Hepatocyte (in vitro differentiated cells): ENCODE data around the gene EDEM2. TPM values are rescaled to one million over a fixed set of nuclear protein-coding genes. Genes with fewer than 3 reads are reported as not detected.

Experiments
- DNase-seq: peaks from one replicate; pipeline ENCODE4 v3.0.0-alpha.2; 2016; ENCODE audit warnings: low spot score
- H2AFZ ChIP-seq: fragments of 200-600 bp; sonication (generic); 2 replicates; pipeline ENCODE4 v1.6.0; 2016; ENCODE audit warnings: antibody characterized with exemption, mild to moderate bottlenecking
- H3K27ac ChIP-seq: fragments of 200-600 bp; sonication (generic); 2 replicates; pipeline ENCODE4 v1.5.1; 2016; ENCODE audit warnings: mild to moderate bottlenecking
- H3K27me3 ChIP-seq: fragments of 200-600 bp; sonication (generic); 2 replicates; pipeline ENCODE4 v1.6.1; 2016
- H3K36me3 ChIP-seq: fragments of 200-600 bp; sonication (generic); replicated peaks from 2 replicates; pipeline ENCODE4 v1.5.1; 2016; ENCODE audit warnings: low read depth; ENCODE audit not compliant: insufficient read depth
- H3K4me1 ChIP-seq: fragments of 200-600 bp; sonication (generic); 2 replicates; pipeline ENCODE4 v1.5.1; 2016; ENCODE audit warnings: mild to moderate bottlenecking, moderate library complexity; ENCODE audit not compliant: insufficient read depth
- H3K4me2 ChIP-seq: fragments of 200-600 bp; sonication (generic); 2 replicates; pipeline ENCODE4 v1.6.0; 2016
- H3K4me3 ChIP-seq: fragments of 200-600 bp; sonication (generic); 2 replicates; pipeline ENCODE4 v1.5.1; 2016; ENCODE audit warnings: mild to moderate bottlenecking
- H3K79me2 ChIP-seq: fragments of 200-600 bp; sonication (generic); 2 replicates; pipeline ENCODE4 v1.6.0; 2017; ENCODE audit warnings: mild to moderate bottlenecking
- H3K9me2 ChIP-seq: fragments of 200-600 bp; sonication (generic); replicated peaks from 2 replicates; pipeline ENCODE4 v1.6.0; 2017; ENCODE audit warnings: mild to moderate bottlenecking; ENCODE audit not compliant: insufficient read depth
- H3K9me3 ChIP-seq: fragments of 200-600 bp; sonication (generic); 2 replicates; pipeline ENCODE4 v1.5.1; 2016; ENCODE audit warnings: low read depth, mild to moderate bottlenecking
- H4K20me1 ChIP-seq: fragments of 200-600 bp; sonication (generic); 2 replicates; pipeline ENCODE4 v1.6.0; 2016; ENCODE audit warnings: mild to moderate bottlenecking; ENCODE audit not compliant: insufficient read depth, poor library complexity, severe bottlenecking
- CTCF ChIP-seq: fragments of 200-600 bp; sonication (generic); IDR thresholded peaks from 2 replicates; pipeline ENCODE4 v1.5.1; 2016; ENCODE audit warnings: antibody characterized with exemption, mild to moderate bottlenecking; ENCODE audit not compliant: poor library complexity
- EZH2 ChIP-seq: fragments of 200-600 bp; sonication (generic); IDR thresholded peaks from 2 replicates; pipeline ENCODE4 v1.6.1; 2016; ENCODE audit warnings: antibody characterized with exemption, mild to moderate bottlenecking, borderline replicate concordance
- EZH2phosphoT487 ChIP-seq: fragments of 200-600 bp; sonication (generic); IDR thresholded peaks from one replicate; pipeline ENCODE4 v1.6.1; 2018; ENCODE audit warnings: antibody characterized with exemption, mild to moderate bottlenecking, low read depth, moderate library complexity; ENCODE audit not compliant: unreplicated experiment, severe bottlenecking
- WGBS: methylation state at CpG from one replicate; pipeline ENCODE4 v1.1.6; 2016; ENCODE audit warnings: low lambda C conversion rate; ENCODE audit errors: missing lambda C conversion rate; 5-methylcytosine and 5-hydroxymethylcytosine counted together
- polyA plus RNA-seq: library from polyadenylated mRNA; unstranded; fragments of >200 nt; fragmentation: Nextera tagmentation; extraction: Ambion mirVana; gene quantifications from 2 replicates; pipeline ENCODE4 v1.2.1, GENCODE V29; 2016
- total RNA-seq: library from RNA; depleted of rRNA; stranded (reverse); fragments of >200 nt; gene quantifications from 2 replicates; pipeline ENCODE4 v1.2.3, GENCODE V29; 2014

The EDEM2 gene
- total and polyA plus RNA-seq, 2 experiments from 2014 or later = 24.7 to 40.8 TPM

DNA sequence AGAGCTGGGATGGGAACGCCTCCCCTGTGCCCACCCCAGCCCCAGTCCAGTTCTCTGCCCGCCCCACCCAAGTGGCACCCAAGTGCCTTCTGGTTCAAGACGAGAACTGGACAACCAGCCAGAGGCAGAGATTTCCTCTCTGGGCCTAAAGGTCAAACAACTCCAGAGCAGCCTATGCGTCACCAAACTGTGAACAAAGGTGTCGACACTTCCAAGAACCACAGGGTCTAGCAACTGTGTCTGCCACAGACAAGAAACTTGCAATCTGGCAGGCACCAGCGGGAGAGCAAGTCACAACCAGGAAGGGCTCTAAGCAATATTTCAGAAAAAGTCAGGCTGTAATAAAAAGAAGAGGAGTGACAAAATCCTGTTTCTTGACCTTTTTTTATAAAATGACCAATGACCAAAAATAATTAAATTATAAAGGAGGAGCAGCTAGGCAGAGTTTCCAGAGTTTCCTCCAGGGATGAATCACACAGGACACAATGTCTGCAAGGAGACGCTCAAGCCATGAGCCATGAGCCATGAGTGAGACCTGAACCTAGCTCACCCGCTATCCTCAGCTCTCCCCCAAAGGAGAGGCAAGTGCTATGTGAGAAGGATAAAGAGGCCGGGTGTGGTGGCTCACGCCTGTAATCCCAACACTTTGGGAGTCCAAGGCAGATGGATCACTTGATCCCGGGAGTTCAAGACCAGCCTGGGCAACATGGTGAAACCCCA is 11.1 kb downstream of the EDEM2 start:
- no peak overlapping the region for H3K4me2 ChIP-seq
- H3K4me3 ChIP-seq = no peak overlapping the region
- TF ChIP-seq CTCF (no peak), EZH2phosphoT487 (no peak), EZH2 (no peak)

GRCh38 chr20:35134880-35135279 is 12.3 kb downstream of the EDEM2 start:
- H3K27ac ChIP-seq = no peak overlapping the region
- H3K9me2 ChIP-seq = no peaks in the 10 kb centered on the region
- WGBS = 91% methylated on average over 6 of the region's 6 CpGs
- H4K20me1 ChIP-seq = no peaks in the 10 kb centered on the region
- no peaks in the 10 kb centered on the region for H3K27me3 ChIP-seq
- H3K4me2 ChIP-seq = no peak overlapping the region
- no peaks in the 10 kb centered on the region for H3K79me2 ChIP-seq
- H3K4me1 ChIP-seq = no peaks in the 10 kb centered on the region
- no peaks in the 10 kb centered on the region for H3K9me3 ChIP-seq
- no peak overlapping the region for H3K4me3 ChIP-seq
- DNase-seq = no peak
- H2AFZ ChIP-seq = no peak overlapping the region
- no peaks in the 10 kb centered on the region for H3K36me3 ChIP-seq
- TF ChIP-seq EZH2 = no peak
- TF ChIP-seq CTCF = no peak
- no peak for TF ChIP-seq EZH2phosphoT487

More for the DNA sequence above, 11.1 kb downstream of the EDEM2 start:
- Histone ChIP-seq H3K27ac (no peak overlapping the region), H3K4me1 (no peaks in the 10 kb centered on the region), H3K9me2 (no peaks in the 10 kb centered on the region), H3K9me3 (no peaks in the 10 kb centered on the region), H3K36me3 (no peaks in the 10 kb centered on the region), H2AFZ (no peak overlapping the region), H3K27me3 (no peaks in the 10 kb centered on the region), H3K79me2 (no peaks in the 10 kb centered on the region), H4K20me1 (no peaks in the 10 kb centered on the region)
- WGBS = 92% methylated on average over 11 of the region's 11 CpGs
- DNase-seq = no peak

DNA sequence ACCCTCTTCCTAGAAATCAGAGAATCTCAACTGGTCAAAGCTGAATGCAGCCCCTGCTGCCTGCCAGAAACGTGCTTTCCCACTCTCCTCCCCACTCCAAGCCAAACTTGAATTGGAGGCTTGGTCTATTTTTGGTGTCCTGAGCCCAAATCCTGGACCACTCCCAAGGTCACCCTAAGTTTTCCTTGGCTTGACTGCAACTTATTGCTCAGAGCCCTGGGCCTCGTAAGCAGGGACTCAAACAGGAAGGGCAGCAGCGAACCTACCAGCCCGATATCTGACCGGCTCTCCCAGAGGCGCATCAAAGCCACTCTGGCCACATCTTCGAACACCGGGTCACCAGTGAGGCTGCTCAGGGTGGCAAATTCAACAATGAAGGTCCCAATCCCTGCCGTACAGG is 12.7 kb downstream of the EDEM2 start:
- Histone ChIP-seq H3K4me2 (no peak overlapping the region), H3K4me3 (no peak overlapping the region), H2AFZ (no peak overlapping the region), H3K9me3 (no peaks in the 10 kb centered on the region), H3K27me3 (no peaks in the 10 kb centered on the region), H3K27ac (no peak overlapping the region), H3K9me2 (no peaks in the 10 kb centered on the region), H3K36me3 (no peaks in the 10 kb centered on the region), H3K79me2 (no peaks in the 10 kb centered on the region), H4K20me1 (no peaks in the 10 kb centered on the region), H3K4me1 (no peaks in the 10 kb centered on the region)
- TF ChIP-seq EZH2 (no peak), EZH2phosphoT487 (no peak), CTCF (no peak)
- no peak for DNase-seq
- WGBS = 95% methylated on average over 9 of the region's 9 CpGs
